Measurements from ENCODE around the gene GRAMD2B.

GRAMD2B gene

DNA sequence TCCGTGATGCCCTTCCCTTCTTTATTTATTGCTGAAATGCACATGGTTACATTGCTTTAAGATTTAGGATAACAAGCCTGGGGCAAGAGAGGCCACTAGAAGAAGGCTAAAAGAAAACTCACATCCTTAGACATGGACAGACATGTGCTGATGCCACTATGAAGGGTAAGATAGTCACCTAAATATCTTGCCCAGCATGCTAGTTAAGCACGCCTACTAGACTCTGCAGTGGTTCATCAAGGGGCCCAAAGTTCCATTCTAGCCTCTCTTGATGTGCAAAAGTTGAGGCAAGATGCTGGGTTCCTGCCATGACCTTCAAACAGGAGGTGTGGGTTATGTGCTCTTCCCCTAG, 49.3 kb downstream of the GRAMD2B start:
- DNase-seq (ENCODE audit: low read depth) = no peak
- no peak overlapping the region for H3K4me3 ChIP-seq (ENCODE audit: low read length)
- TF ChIP-seq CTCF (conservative IDR thresholded peaks at IDR 0.05; ENCODE audit: low read depth, low read length) = no peak

GRCh38 chr5:126477294-126478117, 54.3 kb downstream of the GRAMD2B start:
- DNase-seq (ENCODE audit: low read depth) = no peak
- no peak overlapping the region for H3K4me3 ChIP-seq (ENCODE audit: low read length)
- TF ChIP-seq CTCF (conservative IDR thresholded peaks at IDR 0.05; ENCODE audit: low read depth, low read length) = no peak

- H3K4me3 ChIP-seq (ENCODE audit: low read length) = no peak overlapping the region
- no peak for TF ChIP-seq CTCF (conservative IDR thresholded peaks at IDR 0.05; ENCODE audit: low read depth, low read length)
- no peak for DNase-seq (ENCODE audit: low read depth)
These were observed 56.6 kb downstream of the GRAMD2B start for GRCh38 chr5:126479810-126480209.

DNA sequence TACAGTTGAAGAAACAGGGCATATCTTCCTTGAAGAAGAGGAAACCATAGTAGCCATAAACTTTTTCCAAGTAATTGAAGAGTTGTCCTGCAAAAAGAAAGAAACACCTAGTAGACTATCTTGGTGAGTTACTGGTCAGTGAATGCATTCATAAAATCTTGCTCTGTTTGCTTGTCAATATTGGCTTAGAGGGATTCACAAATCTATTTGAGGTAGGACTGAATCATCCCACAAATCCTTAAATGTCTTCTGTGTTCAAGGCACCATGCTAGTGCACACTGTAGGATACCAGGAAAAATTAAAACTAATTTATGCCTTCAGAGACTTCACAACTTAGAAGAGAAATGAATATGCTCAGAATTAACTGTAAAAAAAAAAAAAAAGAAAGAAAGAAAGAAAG, 57.6 kb downstream of the GRAMD2B start:
- no peak for DNase-seq (ENCODE audit: low read depth)
- H3K4me3 ChIP-seq (ENCODE audit: low read length) = no peak overlapping the region
- no peak for TF ChIP-seq CTCF (conservative IDR thresholded peaks at IDR 0.05; ENCODE audit: low read depth, low read length)

- no peak for DNase-seq (ENCODE audit: low read depth)
- TF ChIP-seq CTCF (conservative IDR thresholded peaks at IDR 0.05; ENCODE audit: low read depth, low read length) = no peak
- H3K4me3 ChIP-seq (ENCODE audit: low read length) = no peak overlapping the region
These were observed 58.0 kb downstream of the GRAMD2B start for GRCh38 chr5:126481243-126481642.

GRCh38 chr5:126482591-126482990, 59.4 kb downstream of the GRAMD2B start:
- no peak overlapping the region for H3K4me3 ChIP-seq (ENCODE audit: low read length)
- TF ChIP-seq CTCF (conservative IDR thresholded peaks at IDR 0.05; ENCODE audit: low read depth, low read length) = no peak
- no peak for DNase-seq (ENCODE audit: low read depth)

DNA sequence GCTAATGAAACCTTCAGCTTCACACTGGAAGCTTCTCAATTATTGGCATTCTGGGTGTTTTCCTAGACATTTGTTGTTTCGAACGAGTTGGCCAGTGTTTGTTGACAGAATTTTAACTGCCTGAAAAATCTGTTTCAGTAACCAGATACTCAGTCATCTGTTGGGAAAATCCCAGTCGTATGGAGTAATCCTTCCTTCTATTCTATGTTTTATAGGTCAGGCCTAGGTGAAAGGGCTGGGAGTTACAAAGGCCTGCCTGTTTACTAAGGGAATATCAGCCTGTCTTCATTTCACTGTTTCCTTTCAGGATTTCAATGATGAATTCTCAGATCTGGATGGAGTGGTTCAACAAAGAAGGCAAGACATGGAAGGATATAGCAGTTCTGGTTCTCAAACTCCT, 59.9 kb downstream of the GRAMD2B start:
- no peak for DNase-seq (ENCODE audit: low read depth)
- no peak for TF ChIP-seq CTCF (conservative IDR thresholded peaks at IDR 0.05; ENCODE audit: low read depth, low read length)
- H3K4me3 ChIP-seq (ENCODE audit: low read length) = no peak overlapping the region

Measured in retinal pigment epithelial cell (primary cell).